HG03442 (cell line): ENCODE results near the gene GALK2.
"Not testable (repeated sequence)": the region's sequence is repeated elsewhere in the genome, so short reads cannot be mapped to it uniquely, and the experiment has no call there.

Experiments
- ATAC-seq: cut with Tn5 transposase; IDR thresholded peaks from one replicate; pipeline ENCODE4 v1.9.1; 2021; ENCODE audit warnings: mild to moderate bottlenecking, moderate library complexity; ENCODE audit not compliant: unreplicated experiment

The GALK2 gene

DNA sequence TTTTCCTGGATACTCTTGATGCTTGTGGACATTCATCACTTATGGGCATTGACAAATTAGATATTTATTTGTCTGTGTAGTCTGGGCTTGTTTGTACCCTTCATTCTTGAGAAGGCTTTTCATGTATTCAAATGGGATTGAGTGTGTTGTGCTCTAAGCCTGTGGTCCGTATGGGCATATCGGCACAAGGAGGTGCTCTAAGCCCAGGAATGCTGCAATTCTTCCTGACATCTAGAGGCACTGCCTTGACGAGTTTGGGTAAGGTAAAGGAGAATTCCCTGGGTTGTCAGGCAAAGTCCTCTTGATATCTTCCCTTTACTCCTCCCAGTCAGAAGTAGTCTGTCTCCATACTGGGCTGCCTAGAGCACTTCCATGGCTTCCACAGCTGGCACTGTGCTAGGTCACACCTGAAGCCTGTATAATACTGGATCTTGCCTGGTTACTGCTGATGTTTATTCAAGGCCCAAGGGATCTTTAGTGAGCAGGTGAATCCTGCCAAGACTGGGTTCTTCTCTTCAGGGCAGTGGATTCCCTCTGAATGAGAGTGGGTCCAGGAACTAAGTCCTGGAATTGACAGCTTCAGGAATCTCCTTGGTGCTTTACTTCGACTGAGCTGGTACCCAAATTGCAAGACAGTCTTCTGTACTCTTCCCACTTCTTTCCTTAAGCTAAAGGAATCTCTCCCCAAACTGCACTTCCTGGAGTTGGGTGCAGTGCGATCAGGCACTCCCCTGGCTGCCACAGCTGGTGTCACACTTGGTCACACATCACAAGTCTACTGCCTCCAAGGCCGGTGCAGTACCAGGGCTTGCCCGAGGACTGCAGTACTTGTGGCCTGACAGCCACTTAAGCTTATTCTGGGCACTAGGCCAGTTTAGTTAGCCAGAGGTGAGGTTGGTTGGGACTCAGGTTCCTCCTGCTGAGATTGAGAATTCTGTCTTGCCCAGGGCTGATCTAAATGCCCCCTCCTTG is 46.0 kb downstream of the GALK2 start:
- ATAC-seq: peak; percentile 100

DNA sequence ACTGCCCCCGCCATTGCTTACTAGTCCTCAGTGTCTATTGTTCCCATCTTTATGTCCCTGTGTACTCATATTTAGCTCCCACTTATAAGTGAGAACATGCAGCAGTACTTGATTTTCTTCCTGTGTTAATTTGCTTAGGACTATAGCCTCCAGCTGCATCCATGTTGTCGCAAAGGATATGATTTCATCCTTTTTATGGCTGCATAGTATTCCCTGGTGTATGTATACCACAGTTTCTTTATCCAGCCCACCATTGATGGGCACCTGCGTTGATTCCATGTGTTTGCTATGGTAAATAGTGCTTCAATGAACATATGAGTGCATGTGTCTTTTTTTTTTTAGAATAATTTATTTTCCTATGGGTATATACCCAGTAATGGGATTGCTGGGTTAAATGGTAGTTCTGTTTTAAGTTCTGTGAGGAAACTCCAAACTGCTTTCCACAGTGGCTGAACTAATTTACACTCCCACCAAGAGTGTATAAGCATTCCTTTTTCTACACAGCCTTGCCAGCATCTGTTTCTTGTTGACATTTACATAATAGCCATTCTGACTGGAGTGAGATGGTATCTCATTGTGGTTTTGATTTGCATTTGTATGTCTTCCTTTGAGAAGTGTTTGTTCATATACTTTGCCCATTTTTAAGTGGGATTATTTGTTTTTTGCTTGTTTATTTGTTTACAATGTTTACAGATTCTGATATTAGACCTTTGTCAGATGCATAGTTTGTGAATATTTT is 53.7 kb downstream of the GALK2 start:
- no peak for ATAC-seq

DNA sequence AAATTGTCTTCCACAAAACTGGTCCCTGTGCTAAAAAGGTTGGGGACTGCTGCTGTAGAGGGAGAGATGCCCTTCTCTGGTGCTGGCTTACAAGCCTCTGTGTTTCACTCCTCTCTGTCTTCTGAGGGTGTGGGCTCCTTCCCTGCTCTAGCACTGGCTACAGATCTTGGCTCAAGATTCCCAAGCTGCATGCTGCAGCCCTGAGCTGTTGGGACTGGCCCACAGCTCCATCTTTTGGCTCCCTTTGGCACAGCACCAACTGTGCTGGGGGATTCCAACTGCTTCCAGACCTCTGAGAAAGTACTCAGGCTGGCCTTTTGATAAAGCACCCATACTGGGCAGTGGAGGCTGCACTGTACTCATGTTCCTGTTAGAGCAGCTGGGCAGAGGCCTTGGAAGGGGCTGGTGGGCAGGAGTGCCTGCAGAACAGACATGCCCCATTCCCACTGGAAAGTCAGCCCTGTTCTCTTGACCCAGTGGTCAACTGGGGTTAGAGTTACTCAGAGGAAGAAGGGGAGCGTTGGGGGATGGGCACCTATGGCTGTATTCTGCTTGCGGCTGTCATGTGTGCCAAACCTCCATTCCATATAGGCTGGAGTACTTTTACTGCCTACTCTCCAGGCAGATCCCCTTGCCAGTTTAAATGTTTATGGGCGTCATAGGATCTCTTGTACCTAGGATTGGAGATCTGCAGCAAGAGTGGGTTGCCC is 55.7 kb downstream of the GALK2 start:
- ATAC-seq: no peak

DNA sequence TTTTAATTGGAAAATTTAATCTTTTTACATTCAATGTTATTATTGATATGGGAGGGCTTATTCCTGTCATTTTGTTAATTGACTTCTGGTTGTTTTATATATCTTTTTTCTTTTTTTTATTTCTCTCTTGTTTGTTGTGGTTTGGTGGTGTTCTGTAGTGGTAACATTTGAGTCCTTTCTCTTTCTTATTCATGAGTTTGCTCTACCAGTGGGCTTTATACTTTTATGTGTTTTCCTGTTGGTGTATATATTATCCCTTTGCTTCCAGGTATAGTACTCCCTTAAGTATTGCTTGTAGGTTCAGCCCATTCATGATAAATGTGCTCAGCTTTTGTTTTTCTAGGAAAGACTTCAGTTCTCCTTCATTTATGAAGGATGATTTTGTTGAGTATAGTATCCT is 57.6 kb downstream of the GALK2 start:
- ATAC-seq: no peak

DNA sequence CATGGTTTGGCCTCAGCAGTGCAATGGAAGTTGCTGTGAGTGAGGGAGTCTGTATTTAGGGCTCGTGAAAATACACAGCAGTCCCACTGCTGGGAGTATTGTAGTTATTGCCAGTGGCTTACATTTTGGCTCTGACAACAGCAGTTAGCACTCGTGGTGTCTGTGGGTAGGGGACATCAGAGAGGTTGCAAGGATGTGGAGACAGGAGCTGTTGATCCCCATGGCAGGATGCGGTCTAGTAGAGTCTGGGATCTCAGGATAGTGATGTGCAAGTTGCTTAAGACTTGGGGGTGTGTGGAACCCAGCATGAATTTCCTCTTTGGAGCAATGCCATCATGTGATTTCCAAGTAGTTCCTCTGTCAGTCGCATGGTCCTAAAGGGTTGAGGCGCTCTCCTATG is 59.9 kb downstream of the GALK2 start:
- no peak for ATAC-seq

DNA sequence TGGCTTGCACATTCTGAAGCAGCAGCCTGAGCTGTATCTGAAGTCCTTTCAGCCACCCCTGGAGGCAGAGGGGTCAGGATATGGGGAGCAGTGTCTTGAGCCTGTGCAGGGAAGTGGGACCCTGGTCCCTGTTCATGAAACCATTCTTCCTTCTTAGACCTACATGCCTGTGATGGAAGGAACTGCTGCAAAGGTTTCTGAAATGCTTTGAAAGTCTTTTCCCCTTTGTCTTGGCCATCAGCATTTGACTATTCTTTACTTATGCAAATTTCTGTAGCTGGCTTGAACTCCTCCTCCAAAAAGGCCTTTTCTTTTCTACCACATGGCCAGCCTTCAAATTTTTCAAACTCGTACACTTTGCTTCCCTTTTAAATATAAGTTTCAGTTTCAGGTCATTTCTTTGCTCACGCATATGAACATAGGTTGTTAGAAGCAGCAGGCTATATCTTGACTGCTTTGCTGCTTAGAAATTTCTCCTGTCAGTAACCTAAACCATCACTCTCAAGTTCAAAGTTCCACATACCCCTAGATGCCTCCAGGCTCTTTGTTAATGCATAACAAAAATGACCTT is 62.3 kb downstream of the GALK2 start:
- no peak for ATAC-seq

DNA sequence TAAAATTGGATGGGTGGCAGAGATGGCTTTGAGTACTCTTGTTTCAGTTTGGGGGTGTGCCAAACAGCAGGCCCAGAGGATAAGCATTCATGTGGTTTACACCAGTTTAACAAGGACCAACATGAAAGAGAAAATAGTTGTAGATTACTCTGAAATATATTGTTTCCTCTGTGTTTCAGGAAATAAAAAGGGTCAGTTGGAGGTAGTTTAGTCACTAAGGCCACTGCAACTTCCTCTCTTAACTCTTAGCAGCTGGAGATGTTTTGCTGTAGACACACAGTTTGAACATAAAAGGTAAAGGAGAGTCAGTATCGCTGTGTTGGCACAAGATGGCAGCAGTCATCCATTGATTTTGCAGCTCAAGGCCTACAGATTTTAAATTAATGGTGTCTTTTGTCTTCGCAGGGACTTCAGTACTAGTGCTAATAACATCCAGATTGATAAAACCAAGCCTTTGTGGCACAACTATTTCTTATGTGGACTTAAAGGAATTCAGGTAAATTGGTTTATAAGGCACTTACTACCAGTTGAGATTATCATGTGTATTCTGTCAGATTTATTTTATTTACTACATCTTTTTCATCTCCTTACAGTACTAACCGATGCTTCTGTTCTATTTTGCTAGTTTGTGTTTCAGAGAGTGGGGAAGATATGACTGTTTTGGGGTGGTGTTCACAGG is 65.5 kb downstream of the GALK2 start:
- ATAC-seq: peak; percentile 83

DNA sequence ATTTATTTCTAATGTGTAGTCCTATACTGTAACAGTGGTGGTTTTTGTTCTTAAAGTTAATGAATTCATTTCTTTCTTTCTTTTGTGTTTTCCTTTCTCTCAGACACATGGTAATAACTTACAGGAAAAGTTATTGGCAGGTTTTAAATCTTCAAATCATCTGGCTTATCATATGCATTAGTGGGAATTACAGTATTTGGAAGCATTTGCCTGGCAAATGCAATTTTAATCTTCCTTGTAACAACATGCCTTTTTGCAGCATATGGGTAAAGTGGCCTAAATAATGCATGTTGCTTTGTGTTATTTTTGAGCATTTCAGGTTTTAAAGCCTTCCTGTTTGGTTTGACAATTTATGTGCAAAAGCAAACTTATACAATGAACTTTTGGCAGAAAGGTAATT is 66.8 kb downstream of the GALK2 start:
- no peak for ATAC-seq

DNA sequence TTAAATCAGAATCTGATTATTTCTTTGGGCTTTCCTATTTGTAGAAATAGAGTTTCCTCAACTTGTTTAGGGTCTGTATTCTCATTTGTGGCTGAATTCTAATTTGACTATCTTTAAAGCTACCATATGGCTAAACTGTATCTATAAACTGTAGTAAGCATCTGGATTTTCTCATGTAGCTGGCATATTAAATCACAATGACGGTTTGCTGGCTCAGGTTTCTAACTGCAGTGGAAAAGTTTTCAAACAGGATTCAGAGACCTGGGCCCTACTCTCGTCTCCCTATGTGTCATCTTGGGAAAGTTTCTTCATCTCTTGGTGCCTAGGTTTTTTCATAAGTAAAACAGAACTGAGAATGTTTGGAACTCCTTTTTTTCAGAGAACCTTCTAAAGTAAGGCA is 68.3 kb downstream of the GALK2 start:
- no peak for ATAC-seq

DNA sequence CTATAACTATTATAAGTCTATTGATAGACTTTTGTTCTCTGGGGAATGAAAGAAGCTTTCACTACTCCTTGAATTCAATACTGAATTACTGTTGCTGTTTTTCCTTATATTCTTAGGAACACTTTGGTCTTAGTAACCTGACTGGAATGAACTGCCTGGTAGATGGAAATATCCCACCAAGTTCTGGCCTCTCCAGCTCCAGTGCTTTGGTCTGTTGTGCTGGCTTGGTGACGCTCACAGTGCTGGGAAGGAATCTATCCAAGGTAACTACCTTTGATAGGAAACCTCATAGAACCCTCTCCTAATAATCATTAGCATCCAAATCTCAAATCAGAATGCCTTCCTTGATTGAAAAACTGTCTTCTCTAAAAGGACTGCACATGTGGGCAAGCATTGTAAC is 69.1 kb downstream of the GALK2 start:
- no peak for ATAC-seq

DNA sequence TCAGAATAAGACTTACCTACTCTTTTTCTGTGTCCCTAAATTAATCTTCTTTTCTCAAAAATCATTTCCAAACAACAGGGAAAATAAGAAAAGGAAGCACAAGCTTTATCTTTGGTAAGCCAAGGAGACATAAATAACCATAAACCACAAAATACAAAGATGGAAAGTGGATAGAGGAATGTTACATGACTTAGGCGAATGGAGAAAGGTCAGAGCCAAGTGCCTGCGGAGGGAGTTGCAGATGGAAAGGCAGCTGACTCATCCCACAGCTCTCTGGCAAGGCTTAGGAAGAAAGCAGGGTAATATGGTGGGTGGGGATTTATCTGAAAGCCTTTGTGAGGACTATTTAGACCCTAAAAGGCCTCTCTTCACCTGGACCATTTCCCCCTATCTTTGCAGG is 72.8 kb downstream of the GALK2 start:
- ATAC-seq: no peak

DNA sequence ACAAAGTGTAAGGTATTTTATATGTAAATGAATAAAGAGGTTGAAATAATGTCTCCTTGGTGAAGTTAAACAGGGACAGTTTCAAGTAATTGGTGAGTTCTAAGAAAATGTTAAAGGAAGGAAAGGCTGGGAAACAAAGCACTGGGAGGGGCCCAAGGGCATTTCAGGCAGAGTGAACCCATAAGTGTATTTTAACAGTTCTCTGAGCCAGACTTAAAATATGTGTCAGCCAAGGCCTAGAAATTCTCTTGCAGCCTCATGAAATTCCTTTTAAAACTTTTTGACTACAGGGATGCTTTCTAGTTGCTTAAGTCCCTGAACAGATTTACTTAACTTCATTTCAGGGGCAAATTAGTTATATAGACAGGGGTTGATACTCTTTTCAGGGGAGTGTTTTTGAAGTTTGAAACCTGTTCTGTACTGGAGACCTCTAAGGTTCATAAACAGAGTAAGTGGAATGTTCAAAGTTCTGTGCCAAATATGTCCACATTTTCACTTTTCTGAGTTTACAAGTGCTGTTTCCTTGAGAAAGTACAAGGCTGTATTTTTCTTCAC is 77.6 kb downstream of the GALK2 start:
- no peak for ATAC-seq

DNA sequence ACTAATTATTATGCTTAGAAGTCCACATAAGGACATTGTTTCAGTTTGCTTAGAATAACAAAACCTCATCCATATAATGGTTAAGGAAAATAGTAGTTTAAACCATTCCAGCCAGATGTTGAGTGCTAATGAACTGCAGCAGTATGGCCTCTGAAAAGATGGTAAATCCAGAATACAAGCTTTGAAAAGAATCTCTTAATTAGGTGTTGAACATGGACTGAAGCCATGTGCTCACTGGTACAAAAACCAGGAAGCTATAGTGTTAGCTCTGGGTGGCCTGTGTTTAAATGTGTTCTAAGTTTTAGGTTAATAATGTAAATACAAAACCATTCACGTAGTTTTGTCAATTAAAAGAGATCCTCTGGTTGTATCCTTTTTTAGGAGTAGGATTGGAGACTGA is 78.2 kb downstream of the GALK2 start:
- no peak for ATAC-seq

DNA sequence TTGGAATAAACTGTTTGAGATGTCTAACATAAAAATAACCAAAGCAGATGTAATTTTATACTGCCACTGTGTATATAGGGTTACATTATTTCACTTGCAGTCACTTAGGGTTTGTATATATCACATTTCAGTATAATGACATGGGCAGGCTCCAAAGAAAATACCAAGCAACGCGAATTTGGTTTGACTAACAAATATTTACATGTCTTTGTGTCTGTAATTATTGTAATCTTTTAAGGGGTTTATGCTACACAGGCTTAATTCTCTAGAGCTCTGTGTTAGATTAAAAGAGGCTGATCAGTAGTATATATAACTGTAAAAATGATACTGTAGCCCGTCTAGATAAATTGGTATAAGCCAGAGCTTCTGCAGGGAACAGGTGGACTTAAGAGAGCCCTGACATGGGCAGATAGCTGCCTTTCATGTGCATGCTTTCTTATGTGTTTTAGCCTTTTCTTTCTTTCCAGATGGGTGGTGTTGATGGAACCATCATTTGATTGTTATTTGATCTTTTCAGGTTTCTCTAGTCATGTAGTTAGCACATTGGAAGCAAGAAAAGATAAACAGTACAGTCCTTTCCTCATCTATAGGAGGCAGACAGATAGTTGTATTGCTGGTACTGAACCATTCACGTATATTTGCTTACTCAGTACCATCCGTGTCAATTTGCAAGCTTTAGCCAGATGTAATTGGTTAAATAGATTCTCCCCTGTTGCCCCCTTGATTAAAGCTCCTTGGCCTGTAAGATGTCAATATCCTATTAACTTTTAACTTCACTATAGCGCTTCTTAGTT is 86.1 kb downstream of the GALK2 start:
- no peak for ATAC-seq

DNA sequence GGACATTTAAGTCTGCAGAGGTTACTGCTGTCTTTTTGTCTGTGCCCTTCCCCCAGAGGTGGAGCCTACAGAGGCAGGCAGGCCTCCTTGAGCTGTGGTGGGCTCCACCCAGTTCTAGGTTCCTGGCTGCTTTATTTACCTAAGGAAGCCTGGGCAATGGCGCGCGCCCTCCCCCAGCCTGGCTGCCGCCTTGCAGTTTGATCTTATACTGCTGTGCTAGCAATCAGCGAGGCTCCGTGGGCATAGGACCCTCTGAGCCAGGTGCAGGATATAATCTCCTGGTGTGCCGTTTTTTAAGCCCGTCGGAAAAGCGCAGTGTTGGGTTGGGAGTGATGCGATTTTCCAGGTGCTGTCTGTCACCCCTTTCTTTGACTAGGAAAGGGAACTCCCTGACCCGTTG is 95.1 kb downstream of the GALK2 start:
- not testable (repeated sequence) for ATAC-seq

DNA sequence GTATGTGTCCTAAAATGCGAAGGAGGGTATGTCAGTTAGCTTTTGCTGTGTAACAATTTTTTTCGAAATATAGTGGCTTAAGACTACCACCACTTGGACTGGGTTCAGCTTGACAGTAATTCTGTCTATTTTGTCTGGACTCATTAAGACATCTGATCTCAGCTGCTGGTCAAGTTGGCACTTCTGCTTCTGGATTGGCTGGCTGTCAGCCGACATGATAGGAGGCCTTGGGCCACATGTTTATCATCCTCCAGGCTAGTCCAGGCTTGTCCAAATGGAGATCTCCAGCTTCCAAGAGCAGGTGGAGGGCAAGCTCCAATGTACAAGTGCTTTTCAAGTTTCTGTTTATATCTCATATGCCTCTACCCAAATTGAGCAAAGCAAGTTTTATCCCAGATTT is 95.9 kb downstream of the GALK2 start:
- no peak for ATAC-seq

DNA sequence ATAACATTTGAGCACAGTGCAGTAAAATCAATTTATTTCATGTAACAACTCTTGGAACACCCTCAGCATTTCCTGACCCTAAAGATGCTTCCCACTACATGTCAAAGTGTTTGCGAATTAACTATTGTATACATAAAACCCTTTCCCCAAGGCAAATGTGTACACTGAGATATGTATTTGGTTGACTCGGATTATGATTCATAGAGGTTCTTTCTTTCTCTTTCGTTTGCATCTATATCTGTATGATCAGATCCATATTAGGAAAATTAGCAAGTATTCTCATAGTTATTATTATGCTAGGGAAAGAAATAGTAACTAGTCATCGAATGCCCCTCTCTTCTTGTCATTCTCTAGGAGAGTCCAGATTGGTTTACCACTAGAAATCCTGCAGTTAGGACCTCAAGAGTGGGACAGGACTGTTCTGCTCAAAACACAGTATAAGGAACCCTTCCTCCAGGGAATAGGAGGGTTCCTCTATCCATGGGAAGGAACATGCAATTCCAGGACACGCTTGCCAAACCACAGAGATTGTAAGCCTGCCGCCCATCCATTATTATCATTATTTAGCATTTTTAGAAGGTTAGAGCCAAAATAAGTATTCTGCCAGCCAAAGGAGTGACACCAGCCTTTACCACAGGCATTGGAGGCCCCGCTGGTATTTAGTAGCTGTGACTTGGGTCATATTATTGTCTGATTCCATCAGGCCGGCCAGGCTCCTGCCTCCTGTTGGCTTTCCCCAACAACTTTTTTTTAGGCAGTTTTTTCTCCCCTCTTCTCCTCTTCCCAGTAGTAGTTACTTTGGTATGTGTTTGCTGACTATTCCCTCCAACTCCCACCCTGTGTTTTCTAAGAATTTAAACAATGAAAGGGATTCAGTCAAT is 100.7 kb downstream of the GALK2 start:
- no peak for ATAC-seq

DNA sequence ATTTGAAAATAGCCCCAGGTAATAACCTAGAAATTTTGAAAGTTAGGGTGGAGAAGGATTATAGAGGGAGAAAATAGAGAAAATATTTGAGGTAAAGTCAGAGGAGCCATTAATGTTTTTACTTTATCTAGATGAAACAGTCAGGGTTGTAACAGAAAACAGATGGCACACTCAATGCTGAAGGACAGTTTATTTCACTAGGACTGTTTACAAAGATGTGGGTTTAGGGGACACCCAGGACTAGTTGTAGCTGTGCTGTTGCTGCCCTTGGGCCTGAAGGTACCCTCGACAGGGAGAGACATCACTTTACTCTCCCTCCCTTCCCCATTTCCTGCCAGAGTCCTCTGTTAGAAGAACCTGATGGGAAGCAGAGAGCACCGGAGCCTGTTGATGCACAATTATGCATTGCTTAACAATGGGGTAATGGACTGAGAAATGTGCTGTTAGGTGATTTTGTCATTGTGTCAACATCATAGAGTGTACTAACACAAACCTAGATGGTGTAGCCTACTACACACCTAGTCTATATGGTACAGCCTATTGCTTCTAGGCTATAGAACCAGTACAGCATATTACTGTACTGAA is 103.8 kb downstream of the GALK2 start:
- ATAC-seq: no peak
